Activated CD8-positive, alpha-beta memory T cell treated with anti-CD3 and anti-CD28 coated beads, Interleukin-2, amount 50 U/mL, for 1 hour (primary cell): ENCODE measurements around the gene UCN2.
A peak's percentile ranks its signal among the peaks of the same experiment; 100 is the strongest.
"Not testable (repeated sequence)": the region's sequence is repeated elsewhere in the genome, so short reads cannot be mapped to it uniquely, and the experiment has no call there.

Experiments
- DNase-seq: peaks from one replicate; pipeline ENCODE4 v3.0.0-alpha.2; 2020; ENCODE audit errors: extremely low read depth

UCN2 gene

DNA sequence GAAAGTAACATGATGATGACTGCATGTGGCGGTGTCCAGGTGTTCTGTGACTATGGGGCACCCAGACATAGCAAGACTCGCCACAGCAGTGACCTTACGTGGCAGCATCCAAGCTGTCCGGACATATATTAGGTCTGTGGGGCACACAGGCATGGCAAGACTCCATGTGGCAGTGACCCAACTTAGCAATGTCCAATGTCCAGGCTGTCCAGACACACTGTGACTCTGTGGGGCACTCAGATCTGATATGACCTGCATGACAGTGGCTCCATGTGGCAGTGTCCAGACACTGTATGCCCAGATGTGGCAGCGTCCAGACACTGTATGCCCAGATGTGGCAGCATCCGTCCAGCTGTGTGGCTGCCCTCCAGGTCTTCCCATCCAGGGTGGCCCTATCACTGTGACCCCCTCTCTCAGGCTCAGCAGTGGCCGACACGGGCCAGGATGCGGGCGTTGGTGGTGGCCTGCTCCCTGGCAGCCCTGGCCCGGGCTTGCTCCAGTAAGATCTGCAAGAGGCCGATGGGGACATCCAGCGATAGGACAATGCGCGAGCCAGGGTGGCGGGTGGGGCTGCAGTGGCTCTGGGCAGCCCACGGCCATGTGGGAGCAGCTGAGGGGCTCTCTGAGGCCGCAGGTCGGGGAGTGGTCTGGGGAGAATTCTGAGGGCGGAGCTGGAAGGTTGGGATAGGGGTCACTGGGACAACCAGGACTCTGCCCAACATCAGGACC is 1.1 kb downstream of the UCN2 start:
- DNase-seq: no peak

DNA sequence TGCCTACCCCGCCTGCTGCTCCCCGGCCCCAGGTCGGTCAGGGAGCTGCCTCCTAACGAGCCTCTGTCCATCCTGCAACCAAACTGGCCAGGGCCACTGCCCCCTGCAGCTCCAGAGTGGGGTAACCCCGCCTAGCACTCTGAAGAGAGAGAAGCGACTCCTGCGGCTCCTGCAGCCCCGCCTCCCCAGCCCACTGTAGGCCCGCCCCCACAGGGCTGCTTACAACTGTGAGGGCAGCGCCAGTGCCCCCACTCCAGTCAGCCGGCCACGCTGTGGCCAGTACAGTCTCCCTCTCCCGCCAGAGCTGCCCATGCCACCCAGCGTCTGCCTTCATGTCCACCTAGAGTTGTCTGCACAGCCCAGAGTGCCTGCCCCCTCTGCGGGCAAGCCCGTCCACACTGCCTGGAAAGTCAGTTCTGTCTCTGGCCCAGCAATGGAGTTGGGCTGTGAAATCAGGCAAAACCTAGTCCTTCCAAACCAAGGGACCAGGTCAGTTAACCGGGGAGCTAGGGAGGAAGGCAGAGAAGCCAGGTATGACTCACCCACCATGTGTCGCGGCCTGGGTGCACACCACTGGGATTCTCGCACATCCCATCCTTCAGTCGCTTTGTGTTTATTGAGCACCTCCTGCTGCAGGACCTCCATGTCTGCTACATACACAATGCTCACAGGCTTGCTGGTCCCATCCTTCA is 2.4 kb downstream of the UCN2 start:
- DNase-seq: no peak

DNA sequence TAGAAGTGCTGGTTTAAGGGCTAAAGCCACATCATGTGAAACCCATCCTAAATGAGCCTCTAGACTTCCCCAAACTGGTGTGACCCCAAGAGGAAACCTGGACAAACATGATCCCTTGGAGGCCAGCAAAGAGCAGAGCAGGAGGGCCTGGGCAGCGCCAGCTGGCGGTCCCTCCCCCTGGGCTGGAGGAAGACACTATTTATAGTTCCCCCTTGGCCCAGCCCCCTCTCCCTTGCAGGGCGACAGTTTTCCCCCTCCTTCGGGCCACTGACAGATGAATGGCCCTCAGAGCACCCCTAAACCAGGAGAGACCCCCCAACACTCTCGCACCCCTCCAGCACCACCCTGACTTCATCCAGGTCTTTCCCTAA is 2.9 kb downstream of the UCN2 start:
- DNase-seq: no peak

DNA sequence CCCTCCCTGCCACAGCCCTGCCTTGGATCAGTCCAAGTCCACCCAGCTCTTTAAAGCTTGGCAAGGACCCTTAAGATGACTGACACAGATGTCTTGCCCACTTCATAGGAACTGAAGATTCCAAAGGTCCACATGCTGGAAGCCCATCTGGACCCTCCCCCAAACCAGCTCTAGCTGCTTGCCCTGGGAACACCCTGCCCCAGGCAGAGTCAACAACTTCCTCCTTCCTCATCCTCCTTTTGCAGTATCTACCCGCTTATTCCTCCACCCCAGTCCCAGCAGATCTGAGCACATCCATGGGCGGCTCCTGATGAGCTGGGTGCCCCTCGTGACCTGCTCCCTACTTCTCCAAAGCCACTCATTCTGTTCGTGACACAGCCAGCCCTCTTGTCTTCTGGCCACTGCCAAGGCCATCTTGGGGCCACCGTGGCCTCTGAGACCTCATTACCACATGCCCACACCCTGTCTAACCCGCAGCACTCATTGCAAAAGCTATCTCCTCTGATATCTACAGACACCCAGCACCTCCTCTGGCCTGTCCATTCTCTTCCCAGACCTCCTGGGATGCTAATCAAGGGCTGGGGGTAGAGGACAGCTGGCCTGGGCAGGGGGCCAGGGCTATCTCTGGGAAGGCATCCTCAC is 5.0 kb downstream of the UCN2 start:
- DNase-seq: no peak

DNA sequence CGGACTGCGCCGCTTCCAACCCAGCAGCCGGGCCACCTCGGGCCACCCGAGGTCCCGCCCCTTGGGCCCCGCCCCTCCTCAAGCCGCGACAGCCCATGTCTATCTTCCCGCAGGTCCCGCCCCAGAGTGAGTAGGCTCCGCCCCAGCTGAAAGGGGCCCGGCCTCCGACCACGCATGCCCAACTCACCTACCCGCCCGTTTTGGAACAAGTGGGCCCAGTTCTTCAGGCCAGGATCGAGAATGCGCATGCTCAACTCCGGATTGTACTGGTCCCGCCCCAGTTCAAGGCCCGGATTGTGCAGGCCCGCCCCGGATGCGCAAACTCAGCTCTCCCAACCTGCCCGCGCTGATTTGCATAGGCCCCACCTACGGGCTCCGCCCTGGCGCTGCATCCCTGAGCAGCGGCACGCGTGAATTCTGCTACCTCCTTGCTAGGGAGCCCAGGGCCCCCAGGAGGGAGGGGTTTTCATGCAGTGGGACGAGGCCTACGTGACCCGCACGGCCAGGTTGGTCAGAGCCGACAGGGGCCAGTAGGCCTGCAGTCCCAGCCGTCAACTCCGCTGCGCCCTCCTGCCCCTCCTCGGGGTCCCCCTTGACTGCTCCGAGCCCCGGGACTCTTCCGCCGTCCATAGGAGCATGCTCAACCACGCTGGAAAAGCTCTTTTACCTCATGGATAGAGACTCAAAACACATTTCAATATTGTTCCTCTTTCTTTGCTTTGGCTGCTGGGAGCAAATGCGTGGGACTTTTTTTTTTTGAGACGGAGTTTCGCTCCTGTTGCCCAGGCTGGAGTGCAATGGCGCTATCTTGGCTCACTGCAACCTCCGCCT is 6.6 kb downstream of the UCN2 start, which contains the start of gene PFKFB4:
Gene PFKFB4, minus strand, starts transcription at position 8 of the 831 bp plus-strand sequence. CDS start 26 bp downstream, outside the sequence.
- peak; percentile 99 for DNase-seq

DNA sequence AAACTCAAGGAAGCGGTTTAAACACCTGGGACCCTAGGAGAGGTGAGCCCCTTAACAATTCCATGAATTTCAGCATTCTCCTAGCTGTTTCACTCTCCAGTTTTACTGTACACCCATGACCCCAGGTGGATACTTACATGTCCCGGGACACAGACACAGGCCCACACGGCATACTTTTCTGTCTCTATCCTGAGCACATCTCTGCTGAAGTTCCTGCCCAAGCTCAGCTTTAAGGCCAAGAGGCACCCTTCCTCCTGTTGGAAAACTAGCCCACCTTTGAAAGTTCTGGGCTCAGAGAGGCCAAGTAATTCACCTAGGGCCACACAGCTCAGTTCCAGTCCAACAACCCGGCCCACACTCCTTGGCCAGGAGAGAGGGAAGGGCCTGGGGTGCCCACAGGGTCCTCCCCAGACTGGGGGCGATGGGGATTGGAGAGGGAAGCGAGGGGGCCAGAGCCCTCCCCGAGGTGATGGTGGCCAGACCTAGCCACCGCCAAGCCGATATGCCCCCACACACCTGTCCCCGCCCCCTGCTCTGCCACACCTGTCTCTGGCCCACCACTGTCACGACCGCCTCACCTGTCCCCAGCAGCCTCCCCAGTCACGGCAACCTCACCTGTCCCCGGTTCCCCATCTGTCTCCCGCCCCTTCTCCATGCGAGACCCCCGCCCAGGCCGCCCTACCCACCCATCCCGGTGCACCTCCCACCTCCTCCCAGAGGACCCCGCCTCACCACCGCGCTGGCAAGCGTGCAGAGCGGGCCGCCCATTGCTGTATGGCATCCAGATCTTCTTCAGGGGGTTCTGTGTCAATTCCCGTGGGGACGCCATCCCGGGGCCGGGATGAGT is 7.4 kb downstream of the UCN2 start:
- no peak for DNase-seq

DNA sequence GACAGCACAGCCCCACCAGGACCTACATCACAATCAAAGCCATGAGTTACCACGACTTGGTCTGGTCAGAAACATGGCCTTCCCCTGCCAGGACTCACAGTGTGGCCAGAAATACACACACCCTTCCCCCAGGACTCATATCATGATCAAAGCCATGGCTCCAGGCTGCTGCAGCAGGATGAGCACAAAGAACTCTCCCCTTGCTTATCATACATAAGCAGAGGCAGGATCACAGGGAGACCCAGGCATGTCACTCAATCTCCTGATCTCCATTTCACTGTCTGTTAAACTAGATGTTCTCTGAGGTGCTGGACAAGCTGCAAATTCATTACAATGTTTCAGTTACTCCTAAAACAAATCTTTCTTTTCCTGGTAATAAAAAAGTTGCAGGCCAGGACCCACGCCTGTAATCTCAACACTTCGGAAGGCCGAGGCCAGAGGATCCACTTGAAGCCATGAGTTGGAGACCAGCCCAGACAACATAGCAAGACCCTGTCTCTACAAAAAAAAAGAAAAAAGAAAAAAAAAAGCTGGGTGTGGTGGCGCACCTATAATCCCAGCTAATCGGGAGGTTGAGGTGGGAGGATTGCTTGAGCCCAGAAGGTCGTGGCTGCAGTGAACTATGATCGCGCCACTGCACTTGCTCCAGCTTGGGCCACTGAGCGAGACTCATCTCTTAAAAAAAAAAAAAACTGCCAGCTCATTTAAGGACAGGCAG is 8.2 kb downstream of the UCN2 start:
- no peak for DNase-seq

DNA sequence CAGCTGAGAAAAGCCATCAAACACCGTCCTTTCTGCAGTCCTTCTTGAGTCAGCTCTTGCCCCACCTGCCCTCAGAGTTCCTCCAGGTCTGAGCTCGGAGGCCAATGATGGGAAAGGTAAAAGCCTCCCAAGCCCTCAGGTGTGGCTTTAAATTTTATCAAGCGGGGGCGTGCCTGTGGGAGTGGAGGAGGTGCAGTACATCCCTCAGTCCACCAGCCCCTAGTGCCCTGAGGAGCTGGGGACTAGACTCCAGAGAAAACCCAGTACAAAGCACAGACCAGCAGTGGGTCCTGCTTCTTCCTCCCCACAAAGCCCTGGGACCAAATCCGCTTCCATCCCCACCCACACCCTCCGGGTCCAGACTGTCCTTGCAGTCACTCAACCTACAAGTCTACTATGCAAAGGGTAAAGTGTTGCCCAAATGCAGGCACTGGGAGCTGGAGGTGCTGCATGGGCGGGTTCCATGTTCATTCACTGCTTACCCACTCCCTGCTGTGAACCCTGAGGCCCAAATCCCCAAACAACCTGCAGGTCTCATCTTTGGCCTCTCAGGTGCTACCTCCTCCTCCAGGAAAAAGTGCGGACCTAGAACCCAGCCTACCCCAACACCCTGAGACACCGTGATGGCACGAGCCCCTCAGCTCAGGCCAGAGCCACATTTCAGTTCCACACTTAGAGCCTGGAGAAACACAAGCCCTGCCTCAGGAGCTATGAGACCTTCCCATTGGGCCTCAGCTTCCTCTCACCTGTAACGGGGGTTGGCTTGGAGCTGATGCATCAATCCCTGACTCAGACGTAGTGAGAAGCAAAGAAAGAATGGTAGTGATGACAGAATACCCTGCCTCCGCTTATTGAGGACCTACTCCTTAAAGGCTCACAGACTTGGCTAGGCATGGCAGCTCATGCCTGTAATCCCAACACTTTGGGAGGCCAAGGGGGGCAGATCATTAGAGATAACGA is 9.4 kb downstream of the UCN2 start:
- DNase-seq: no peak

DNA sequence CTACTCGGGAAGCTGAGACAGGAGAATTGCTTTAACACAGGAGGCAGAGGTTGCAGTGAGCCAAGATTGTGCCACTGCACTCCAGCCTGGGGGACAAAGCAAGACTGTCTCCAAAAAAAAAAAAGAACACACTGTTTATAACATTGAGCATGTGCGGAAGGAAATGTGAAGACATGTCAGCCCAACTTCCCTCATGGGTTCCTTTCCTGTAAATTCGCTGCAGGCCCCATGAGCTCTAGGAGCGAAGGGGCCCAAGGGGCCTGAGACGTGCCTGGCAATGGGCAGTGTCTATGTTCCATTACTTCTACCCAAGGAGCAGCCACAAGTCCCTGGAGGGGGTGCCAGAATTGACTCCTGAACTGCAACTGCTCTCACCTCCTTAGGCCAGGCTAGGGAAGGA is 10.2 kb downstream of the UCN2 start:
- no peak for DNase-seq

DNA sequence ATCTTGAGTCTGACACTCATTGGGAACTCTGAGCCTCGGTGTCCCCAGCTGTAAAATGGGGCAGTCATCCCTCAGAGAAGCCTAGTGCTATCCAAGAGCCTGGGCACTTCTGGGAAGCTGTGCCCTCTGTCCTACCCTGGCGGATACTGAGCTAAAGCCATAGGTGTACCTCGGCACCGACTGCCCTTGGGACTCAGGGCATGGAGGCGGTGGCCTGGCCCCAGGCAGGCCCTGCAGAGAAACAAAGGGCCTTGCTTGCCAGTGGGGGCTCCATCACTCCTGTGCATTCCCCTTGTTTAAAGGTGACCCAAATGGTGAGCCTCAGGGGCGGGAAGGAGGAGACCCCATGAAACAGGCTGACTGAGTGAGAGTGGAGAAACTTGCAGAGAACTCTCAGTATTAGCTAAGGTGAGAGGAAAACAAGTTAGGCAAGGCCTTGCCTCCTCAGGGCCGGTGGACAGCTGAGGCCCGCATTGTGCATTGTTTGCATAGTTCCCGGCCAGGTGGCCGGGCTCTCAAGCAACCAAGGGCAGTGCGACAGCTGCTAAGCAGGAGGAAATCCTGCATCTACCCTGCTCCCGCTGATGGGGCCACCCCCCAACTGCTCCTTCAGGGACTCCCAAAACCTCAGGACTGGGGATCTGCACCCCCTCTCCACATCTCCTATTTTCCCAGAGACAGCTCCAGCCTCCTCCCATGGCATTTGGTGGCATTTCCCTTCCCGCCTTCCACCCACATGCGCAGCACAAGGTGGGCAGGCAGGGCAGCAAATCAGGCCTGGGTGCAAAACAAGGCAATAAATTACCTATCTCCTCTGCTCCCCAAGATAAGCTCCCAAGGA is 11.2 kb downstream of the UCN2 start:
- DNase-seq: no peak

DNA sequence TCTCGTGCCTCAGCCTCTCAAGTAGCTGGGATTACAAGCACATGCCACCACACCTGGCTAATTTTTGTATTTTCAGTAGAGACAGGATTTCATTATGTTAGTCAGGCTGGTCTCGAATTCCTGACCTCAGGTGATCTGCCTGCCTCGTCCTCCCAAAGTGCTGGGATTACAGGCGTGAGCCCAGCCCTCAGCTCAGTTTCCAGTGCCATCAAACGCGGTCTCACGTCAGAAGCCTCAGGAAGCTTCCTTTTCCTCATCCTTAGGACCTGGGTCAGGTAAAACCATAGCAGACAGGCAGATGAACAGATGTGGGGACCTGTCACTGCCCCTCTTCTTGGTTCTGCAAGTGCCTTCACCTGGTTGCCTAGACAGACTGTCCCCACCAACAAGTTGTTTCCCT is 11.9 kb downstream of the UCN2 start:
- not testable (repeated sequence) for DNase-seq

DNA sequence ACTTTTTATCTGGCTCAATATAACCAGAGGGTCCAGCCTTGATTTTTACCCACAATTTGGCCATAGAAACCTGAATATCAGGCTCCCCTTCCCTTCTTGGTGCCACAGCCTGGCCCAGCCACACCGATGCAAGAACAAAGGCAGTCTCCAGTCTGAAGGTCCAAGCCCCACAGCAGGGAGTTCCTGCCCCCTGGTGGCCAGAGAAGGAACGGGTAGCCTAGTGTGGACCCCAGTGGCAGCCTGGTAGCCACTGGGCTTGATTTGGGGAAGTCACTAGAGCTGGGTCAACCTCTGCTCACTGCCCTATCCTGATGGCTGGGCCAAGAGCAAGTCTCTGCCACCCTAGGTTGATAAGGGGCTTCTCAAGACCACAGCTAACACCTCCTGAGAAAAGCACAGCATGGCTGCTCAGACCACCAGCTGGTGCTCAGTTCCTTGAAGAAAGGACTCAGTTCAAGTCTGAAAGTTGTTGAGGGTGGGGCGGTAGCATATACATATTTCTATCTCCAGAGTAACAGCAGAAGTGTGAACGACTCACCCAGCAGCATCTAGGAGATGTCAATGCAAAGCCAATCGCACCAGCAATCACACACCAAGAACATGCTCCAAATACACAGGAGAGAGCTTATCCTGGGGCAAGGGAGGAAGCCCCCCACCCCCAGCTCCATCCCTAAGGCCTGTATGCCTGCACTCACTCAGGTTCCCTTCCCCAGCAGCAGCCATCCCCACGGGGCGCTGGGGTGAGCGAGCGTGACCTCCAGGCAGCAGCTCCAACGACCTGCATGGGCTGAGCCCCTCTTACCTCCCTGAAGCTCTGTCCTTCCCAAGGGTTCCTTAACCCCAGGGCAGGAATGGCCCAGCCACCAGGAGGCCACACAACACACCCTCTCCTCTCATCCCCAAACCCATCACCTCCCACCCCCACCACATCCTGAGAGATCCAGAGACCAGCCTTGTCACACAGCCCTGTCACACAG is 14.6 kb downstream of the UCN2 start:
- peak; percentile 62 for DNase-seq

DNA sequence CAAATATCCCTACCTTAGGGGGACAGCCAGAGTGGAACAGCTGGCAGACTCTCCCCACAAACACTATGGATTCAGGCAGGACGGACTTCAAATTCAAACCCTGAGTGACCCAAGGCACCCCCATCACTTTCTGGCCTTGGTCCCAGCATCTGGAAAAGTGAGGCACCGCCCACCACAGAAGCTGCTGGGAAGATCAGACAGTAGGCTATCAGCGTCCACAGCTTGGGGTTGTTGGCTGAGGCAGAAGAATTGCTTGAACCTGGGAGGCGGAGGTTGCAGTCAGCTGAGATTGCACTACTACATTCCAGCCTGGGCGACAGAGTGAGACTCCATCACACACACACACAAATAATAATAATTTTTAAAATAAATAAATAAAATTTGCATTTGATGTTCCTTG is 15.5 kb downstream of the UCN2 start:
- DNase-seq: no peak

DNA sequence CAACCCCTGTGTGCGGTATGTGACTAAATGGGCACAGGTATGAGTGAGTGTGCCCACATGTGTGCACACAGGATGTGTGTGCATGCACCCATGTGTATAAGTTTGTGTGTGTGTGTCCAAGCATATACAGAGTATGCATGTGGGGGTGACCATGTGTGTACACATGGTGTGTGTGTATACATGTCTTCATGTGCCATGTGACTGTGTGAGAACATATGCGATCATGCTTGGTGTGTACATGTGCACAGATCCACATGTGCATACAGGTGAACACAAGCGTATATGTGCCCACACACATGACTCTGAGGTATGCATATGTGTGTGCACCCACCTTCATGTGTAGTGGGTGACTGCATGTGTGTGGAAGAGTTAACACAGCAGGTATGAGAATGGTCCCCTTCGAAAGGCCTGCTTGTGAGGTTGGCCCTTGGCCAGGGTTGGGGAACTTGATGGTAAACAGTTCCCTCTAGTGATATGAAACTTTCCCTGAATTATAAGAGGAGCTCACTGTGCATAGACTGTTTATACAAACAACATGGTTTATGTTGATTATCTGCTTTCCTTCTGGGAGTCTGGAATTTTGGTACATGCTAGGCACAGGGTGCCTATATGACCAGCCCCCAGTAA is 17.3 kb downstream of the UCN2 start:
- no peak for DNase-seq

DNA sequence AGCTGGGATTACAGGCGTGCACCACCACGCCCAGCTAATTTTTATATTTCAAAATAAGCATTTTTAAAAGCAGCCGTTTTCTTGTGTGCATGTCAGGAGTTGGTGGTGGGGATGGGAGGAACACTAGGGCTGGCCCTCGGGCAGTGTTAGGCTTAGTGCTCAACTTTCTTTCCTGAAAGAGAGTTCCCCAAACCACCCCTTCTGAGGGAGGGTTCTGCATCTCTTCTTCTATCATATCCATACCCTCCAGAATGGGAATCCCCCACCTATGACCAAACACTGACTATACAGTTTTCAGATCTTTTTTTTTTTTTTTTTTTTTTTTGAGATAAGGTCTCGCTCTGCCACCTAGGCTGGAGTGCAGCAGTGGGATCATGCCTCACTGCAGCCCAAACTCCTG is 19.4 kb downstream of the UCN2 start:
- no peak for DNase-seq

DNA sequence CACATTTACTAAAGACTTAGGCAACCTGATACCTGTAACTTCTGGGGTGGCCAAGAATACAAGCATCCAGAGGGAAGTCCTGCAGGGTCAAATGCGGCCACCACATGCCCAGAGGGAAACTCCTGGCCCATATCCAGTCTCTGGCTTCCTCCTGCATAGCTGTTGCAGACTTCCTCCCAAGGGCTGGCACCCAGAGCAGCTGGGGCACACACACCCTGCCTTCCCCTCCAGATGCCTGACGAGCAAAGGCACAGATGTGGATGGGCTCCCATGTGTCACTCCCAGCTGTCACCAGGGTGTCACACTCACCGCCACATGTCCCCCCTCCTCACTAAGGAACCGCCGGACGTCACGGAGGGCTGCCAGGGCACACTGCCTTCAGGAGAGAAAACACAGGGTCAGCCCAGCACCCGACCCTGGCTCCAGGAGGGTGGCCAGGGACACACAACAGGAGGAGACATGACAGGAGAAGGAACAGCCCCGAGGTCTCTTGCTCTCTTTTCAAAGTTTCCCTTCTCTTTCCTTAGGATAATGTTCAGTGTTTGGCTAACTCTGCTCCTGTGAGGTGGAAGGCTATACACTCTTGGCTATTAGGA is 20.2 kb downstream of the UCN2 start:
- DNase-seq: no peak
